GM19043 (cell line): ENCODE data around the gene CCDC137.

Experiments
- ATAC-seq: cut with Tn5 transposase; IDR thresholded peaks from one replicate; pipeline ENCODE4 v1.9.1; 2021; ENCODE audit warnings: low read depth; ENCODE audit not compliant: unreplicated experiment

The CCDC137 gene

DNA sequence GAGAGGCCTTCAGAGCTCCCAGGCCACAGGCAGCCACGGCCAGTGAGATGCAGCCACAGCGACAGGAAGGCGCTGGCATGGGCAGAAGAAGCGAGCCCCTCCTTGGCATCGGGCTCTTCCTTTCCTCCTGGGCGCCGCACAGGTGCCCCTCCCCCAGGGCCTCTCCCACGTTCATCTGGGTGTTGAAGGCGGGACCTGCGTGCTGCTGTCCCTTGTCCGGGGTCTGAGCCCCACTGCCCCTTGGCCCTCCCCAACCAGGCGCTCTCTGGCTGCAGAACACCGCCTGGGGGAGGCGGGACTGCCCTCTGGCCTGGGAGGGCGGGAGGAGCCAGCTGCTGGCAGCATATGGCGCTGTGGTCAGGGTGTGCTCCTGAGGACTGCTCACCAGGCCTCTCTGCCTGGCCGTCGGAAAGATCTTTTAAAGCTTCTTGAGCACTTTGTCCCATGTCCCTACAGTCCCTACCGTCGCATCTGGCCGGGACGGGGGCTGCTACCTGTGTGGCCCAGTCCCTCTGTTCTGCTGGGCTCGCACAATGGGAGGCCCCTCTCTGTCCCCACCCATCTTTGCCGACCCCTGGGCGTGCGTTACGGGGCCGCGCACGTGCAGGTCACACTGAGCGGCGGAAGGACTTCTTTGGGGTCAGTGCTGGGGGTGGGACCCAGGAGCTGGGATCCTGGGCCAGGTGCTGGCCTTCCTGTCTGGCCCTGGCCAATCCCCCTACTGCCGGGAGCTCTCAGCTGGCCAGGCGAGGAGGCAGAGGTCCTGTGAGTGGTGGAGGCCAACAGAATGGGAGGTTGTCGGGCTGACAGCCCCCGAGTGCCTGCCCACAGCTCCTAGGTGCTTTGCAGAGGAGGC lies 47.2 kb downstream of the CCDC137 start:
- no peak for ATAC-seq

DNA sequence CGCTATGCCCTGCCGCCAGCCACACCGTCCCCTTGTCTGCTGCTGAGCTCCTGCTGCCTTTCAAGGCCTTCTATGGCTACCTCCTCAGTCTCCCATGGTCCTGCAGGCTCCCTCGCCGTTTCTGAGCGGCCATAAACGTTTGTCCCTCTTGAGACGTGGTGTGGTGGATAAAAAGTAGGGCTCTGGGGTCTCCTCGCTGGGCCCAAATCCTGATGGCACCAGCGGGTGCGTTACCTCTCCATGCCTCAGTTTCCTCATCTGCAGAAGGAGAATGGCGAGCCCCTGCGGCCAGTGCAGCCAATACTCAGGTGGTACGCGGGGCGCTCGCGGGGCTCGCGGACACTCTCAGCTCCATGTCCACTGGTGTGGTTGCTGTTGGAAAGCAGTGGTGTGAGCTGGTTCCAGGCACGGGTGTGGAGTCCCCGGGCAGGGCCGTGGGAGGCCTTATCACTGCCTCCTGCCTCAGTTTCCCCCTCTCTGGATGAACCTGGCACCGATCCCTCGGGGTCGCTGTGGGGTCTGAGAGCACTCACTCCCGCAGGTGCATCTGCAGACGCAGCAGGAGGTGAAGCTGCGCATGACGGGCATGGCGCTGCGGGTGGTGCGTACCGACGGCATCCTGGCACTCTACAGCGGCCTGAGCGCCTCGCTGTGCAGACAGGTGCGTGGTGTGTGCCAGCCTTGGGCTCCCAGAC lies 48.0 kb downstream of the CCDC137 start:
- no peak for ATAC-seq

DNA sequence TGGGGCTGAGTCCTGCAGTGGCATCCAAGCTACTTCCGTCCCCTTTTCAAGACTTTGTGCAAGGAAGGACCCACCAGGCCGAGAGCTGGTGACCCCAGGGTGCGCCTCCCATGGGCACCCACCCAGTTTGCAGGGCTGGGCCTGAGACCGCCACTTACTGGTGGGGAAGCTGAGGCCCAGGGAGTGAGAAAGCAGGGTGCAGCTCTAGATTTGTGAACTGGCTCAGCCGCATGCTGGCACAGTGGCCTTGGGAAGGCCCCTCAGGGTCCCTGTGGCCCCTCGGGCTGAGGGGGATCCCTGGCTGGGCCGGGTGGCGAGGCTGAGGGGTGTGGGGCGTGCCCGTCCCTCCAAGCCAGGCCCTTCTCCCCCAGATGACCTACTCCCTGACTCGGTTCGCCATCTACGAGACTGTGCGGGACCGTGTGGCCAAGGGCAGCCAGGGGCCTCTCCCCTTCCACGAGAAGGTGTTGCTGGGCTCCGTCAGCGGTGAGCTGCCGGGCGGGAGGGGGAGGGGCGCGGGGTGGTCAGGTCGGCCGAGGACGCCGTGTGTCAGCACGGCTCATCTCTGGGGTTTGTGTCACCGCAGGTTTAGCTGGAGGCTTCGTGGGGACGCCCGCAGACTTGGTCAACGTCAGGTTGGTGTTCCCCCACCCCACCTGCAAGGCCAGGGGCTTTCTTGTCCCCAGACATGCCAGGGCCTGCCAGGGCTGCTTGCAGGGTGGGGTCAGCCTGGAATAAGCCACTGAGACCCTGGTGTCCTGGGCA lies 48.8 kb downstream of the CCDC137 start:
- no peak for ATAC-seq

DNA sequence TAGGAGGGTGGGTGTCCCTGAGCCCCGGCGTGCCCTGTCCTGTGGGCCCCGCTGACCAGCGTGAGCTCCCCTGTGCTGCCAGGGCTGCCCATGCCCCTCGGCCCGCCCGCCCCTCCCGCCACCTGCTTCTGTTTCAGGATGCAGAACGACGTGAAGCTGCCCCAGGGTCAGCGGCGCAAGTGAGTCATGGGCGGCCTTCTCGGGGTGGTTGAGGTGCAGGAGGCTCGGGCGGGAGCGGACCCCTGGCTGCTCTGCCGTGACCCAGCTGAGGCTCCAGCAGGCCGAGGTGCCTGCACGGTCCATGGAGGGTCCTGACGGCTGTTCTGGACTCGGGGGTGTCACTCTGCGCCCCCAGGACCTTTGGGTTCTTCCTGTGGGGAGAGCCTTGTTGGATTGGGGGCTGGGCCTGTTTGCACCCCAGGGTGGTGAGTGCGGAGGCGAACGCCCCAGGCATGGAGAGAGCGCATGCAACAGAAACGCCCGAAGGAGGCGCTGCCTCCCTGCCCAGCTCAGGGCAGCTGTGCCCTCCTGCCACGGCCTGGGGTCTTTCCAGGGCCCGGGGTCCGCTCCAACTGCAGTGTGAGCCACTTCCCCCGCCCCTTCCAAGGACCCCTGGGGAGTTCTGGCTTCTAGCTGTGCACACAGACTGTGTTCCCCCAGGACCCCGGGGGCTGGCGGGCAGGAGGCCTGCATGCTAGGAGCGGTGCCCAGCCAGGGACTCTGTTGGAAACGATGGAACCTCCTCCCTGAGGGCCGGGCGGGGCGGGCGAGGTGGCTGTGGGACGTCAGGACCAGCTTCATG lies 49.5 kb downstream of the CCDC137 start:
- ATAC-seq = no peak

DNA sequence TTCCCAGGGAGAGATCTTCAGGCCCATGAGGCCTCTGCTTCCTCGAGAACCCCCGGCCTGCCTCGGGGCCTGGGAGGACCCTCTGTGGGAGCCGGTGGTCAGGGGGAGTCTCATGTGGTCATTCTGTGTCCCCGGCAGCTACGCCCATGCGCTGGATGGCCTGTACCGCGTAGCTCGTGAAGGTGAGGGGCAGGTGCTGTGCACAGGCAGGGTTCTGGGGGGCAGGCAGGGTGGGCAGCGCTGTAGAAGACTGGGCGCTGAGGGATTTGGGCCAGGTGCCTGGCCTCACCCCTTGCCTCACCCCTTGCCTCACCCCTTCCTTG lies 50.1 kb downstream of the CCDC137 start:
- no peak for ATAC-seq

DNA sequence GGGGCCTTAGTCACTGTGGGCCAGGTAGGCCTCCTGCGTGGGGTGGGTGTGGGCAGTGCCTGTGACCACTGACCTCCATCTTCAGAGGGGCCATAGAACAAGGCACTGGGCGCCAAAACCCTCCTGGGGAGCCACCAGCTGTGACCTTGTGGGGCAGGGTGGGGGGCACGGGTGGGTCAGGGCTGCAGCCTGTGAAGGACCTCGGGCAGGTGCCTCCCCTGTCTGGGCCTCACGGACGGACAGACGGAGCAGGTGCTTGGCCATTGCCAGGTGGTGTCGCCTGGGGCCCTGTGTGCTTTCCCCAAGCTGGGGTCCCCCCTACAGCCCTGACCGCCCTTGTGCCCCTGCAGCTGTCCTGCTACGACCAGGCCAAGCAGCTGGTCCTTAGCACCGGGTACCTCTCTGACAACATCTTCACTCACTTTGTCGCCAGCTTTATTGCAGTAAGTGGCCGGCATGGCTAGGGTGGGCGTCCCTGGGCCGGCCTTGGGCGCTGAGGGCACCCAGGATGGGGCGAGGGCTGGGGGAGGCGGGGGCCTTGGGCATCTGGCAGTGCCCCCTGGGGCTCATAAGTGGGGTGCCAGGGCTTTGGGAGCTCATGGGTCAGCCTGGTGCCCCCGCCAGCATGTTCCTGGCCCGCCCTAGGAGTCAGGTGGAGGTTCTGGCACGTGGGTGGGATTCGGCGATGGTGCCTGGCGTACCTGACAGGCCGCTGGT lies 50.7 kb downstream of the CCDC137 start:
- ATAC-seq = no peak

DNA sequence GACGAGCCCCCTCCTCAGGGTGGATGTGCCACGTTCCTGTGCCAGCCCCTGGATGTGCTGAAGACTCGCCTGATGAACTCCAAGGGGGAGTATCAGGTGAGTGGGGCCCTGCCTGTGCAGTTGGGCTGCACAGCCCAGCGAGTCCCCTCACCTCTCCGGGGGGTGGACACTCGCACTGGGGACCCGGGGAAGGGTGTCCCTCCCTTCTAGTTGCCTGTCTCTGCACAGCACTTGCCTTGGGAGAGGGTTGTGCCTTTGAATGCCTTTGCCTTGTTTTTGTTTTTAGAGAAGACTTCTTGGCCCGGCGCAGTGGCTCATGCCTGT lies 51.2 kb downstream of the CCDC137 start:
- no peak for ATAC-seq

DNA sequence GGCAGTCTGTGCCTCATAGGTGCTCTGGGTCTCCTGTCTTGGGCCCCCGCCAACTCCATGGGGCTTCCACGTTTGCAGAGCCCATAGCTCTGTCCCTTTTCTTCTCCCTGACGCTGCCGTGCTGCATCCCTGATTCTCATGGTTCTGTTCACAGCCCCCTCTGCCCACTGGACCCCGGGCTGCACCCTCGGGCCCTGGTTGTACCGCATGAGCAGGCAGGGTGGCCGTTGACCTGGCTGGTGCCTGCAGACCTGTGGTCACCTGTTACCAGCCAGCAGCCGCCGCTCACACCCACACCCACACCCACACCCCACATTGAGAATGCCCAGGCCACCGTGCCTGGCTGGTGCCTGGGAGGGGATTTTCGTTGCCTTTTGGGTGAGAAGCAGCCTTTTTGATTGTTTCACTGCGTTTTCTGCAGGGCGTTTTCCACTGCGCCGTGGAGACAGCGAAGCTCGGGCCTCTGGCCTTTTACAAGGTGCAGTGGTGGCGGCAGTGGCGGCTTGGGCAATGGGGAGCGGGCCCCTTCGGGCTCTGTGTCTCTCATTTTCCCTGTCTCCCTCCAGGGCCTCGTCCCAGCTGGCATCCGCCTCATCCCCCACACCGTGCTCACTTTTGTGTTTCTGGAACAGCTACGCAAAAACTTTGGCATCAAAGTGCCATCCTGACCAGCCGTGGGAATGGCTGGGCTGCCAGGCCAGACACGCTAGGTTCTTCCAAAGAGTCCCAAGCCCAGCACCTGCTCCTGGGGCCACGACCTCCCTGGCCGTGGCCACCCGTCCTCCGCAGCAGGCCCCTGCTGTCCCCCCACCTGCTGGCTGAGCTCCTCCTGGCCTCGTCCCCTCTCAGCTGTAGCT lies 53.1 kb downstream of the CCDC137 start:
- no peak for ATAC-seq

DNA sequence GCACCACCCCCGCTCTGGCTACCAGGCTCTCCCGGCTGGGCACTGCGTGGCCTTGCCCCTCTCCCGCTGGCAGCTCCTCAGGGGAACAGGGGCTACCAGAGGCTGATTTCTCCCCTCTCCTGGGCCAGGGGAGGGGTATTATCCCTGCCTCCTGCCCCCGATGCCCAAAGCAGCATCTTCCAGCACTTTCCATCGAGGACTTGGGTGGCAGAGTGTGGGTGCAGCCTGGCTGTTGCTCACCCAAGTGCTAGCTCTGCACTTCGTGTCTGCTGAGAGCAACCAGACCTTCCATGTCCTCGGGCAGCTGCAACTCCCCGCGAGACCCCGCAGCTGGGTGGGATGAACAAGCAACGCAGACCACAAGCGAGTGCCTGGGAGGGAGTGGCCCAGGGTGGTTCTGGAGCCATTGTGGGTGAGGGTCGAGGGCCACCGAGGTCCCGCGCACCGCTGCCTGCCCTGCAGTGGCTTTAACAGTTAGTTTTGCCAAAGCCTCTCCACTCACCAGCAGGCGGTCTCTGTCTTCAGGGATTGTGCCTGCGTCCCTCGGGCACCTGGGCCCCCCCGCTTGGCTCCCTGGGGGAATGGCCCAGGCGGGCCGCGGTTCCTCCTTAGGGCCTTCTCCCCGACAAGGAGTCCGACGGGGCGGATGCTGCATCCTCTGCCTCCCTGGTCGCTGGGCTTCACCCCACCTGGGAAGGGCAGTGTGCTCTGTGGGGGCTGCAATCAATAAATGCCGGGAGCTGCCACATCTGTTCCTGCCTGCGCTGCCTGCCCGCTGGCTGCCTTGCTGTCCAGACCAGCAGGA lies 53.9 kb downstream of the CCDC137 start:
- ATAC-seq = no peak

DNA sequence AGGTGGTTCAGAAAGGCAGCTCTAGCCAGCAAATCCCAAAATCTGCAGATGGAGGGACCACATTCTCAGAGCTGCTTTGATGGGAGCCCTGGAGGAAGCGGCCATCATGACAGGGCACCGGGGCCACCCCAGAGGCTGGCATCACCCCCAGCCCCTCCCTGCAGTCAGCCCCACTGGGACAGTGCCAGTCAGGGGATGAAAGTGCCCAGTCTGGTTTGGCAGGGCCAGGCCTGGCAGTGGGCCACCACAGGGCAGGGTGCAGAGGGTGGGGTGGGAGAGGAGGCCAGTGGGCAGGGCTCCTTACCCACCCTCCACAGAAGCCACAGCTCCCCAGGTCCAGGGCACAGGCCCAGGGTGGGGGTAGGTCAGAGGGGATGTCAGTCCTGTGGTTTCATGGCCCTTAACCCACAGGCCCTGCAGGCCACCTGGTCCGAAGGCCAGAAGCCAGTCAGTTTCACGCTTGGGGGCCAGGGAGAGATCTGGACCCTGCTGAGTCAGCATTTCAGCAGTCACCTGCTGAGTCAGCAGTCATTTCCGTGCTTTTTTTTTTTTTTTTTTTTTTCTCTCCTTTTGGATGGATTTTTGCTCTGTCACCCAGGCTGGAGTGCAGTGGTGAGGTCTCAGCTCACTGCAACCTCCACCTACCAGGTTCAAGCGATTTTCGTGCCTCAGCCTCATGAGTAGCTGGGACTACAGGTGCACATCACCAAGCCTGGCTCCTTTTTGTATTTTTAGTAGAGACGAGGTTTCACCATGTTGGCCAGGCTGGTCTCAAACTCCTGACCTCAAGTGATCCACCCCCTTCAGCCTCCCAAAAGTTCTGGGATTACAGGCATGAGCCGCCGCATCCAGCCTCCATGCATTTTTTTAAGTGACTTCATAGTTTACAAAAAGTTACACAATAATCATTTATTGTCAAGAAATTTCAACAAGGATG lies 55.9 kb downstream of the CCDC137 start:
- ATAC-seq = no peak
